ENCODE measurements around the gene TXNIP. TPM values are rescaled to one million over a fixed set of nuclear protein-coding genes. Genes with fewer than 3 reads are reported as not detected.

The TXNIP gene
- total RNA-seq, 1 experiment from 2014 or later = 23.2 TPM

DNA sequence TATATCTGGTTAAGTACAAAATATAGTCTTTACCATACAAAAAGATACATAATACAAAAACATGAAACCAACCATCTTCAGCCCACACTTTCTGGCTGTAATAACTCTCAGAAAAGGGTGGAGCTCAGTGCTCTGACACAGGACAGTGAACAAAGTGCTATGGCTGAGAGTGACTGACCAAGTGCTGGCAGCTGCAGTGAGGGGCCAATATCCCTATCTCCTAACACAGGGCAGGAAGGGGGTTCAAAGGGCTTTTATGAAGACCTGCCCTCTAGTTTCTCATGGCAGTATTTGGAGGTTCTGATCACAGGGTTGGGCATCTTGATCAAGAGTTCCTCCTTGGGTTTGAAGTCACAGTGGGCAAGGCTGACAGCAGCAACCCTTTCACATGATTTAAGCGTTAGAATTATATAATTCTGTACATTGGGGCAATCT is 3.9 kb downstream of the TXNIP start:
- Histone ChIP-seq H2BK20ac (ENCODE audit: low read depth, low read length, poor library complexity, severe bottlenecking) (no peak overlapping the region), H3K27ac (ENCODE audit: insufficient read length, low read depth, low read length) (no peak overlapping the region), H4K5ac (ENCODE audit: insufficient read length, low read depth, low read length) (no peak overlapping the region), H3K4me1 (ENCODE audit: insufficient read depth, low read length) (no peaks in the 10 kb centered on the region; the same call in 1 of the 2 replicates), H2AFZ (ENCODE audit: low read length) (no peak overlapping the region), H3K23ac (ENCODE audit: insufficient read length, low read depth, low read length) (no peak overlapping the region), H3K9me3 (ENCODE audit: control insufficient read depth, low read depth, low read length) (no peaks in the 10 kb centered on the region), H3K4me2 (ENCODE audit: insufficient read depth, insufficient read length, low read length) (no peak overlapping the region), H4K8ac (replicated peaks; ENCODE audit: insufficient read length, low read depth, low read length) (no peak overlapping the region), H3K27me3 (ENCODE audit: insufficient read depth, low read length) (no peaks in the 10 kb centered on the region), H4K91ac (ENCODE audit: insufficient read length, low read depth, low read length) (no peak overlapping the region), H3T11ph (ENCODE audit: low read length) (no peak overlapping the region), H2BK12ac (ENCODE audit: insufficient read length, low read depth, low read length) (no peak overlapping the region), H2BK120ac (ENCODE audit: low read depth, low read length, poor library complexity, severe bottlenecking) (no peak overlapping the region), H3K18ac (ENCODE audit: insufficient read length, low read depth, low read length) (no peak overlapping the region), H3K23me2 (ENCODE audit: insufficient read length, low read depth, low read length, poor library complexity, severe bottlenecking) (peaks cover 19% of the 10 kb centered on the region), H2BK5ac (ENCODE audit: insufficient read length, low read length) (no peak overlapping the region), H3K4ac (ENCODE audit: low read depth, low read length) (no peak overlapping the region), H3K56ac (ENCODE audit: insufficient read length, low read depth, low read length) (no peak overlapping the region), H2BK15ac (ENCODE audit: low read depth, low read length) (no peak overlapping the region), H2AK5ac (ENCODE audit: insufficient read length, low read length) (no peak overlapping the region), H3K79me2 (ENCODE audit: insufficient read depth, low read length) (peaks cover 3% of the 10 kb centered on the region; the same call in 1 of the 2 replicates), H3K79me1 (ENCODE audit: insufficient read depth, low read depth, low read length, poor library complexity, severe bottlenecking) (peaks cover 7% of the 10 kb centered on the region), H3K14ac (ENCODE audit: insufficient read depth, low read length) (no peak overlapping the region), H4K20me1 (ENCODE audit: control insufficient read depth, insufficient read depth, insufficient read length) (no peaks in the 10 kb centered on the region), H3K9ac (ENCODE audit: extremely low read depth, insufficient read length, low read length) (no peak overlapping the region)
- H3K27ac Mint-ChIP-seq = peak overlapping the region in 1 of 3 experiments; percentile 96; a peak in 3 of 7 replicates
- DNase-seq = no peak
- no peak for TF ChIP-seq CTCF (conservative IDR thresholded peaks at IDR 0.05)
- H3K36me3 Mint-ChIP-seq (ENCODE audit: insufficient read depth in 1 of 3, low read depth in 3 of 3) = peaks cover 32 to 43% (median 32%) of the 10 kb centered on the region in 3 experiments
- H3K9me3 Mint-ChIP-seq = peaks cover 0 to 3% of the 10 kb centered on the region in 2 experiments; a peak in 2 of 5 replicates
- WGBS (ENCODE audit: extremely low coverage, insufficient read length, low lambda C conversion rate) = no CpG with 5 or more reads among the region's 1 CpG
- H3K27me3 Mint-ChIP-seq (ENCODE audit: low read depth) = no peaks in the 10 kb centered on the region
- H3K4me1 Mint-ChIP-seq = peaks cover 32 to 42% of the 10 kb centered on the region in 2 experiments
- peak overlapping the region in 1 of 2 experiments; percentile 5; a peak in 2 of 5 replicates for H3K4me3 Mint-ChIP-seq

All from H9 (cell line).